Measurements from ENCODE around the gene POC1B. TPM values are rescaled to one million over a fixed set of nuclear protein-coding genes. Genes with fewer than 3 reads are reported as not detected.

The POC1B gene
- total and polyA plus RNA-seq, 2 donors (not counting 3 experiments of a cell fraction or from before 2014, with no cell fraction given): 7.1 to 18.2 TPM

GRCh38 chr12:89401433-89402058, 124.3 kb downstream of the POC1B start:
- TF ChIP-seq MYC (IDR thresholded peaks at IDR 0.05; ENCODE audit: low read depth, low read length) (no peak), CTCF (IDR thresholded peaks at IDR 0.05; ENCODE audit: extremely low read depth in 1 of 2, insufficient read depth in 1 of 2, low read depth in 1 of 2, low read length in 2 of 2) (no peak), POLR2AphosphoS5 (IDR thresholded peaks at IDR 0.05; ENCODE audit: insufficient read depth, low read depth, low read length) (no peak), JUN (IDR thresholded peaks at IDR 0.05; ENCODE audit: borderline replicate concordance, insufficient read depth, insufficient read length, low read depth) (no peak), GATA2 (IDR thresholded peaks at IDR 0.05; ENCODE audit: insufficient read depth, insufficient read length, low read depth, low read length) (no peak), EZH2 (IDR thresholded peaks at IDR 0.05; ENCODE audit: borderline replicate concordance, low read depth, low read length, severe bottlenecking) (no peak), POLR2A (IDR thresholded peaks at IDR 0.05; ENCODE audit: low read depth, low read length) (no peak), MAX (IDR thresholded peaks at IDR 0.05; ENCODE audit: insufficient read depth, insufficient read length) (no peak), FOS (IDR thresholded peaks at IDR 0.05; ENCODE audit: borderline replicate concordance, insufficient read depth, low read length) (no peak)
- Histone ChIP-seq H4K20me1 (replicated peaks; ENCODE audit: control insufficient read depth, extremely low read depth, insufficient read depth, low read length) (no peaks in the 10 kb centered on the region), H3K9me3 (replicated peaks; ENCODE audit: control insufficient read depth, insufficient read depth, low read length) (no peaks in the 10 kb centered on the region), H3K79me2 (ENCODE audit: control insufficient read depth, insufficient read depth, low read length) (no peaks in the 10 kb centered on the region), H3K27ac (ENCODE audit: insufficient read depth, low read depth, low read length) (no peak overlapping the region), H3K4me1 (ENCODE audit: control insufficient read depth, extremely low read depth, insufficient read depth, low read length) (peaks cover 4% of the 10 kb centered on the region), H3K4me3 (replicated peaks in 1 of 3; ENCODE audit: insufficient read depth in 1 of 3, low read depth in 1 of 3, low read length in 3 of 3) (no peak overlapping the region), H3K36me3 (ENCODE audit: control insufficient read depth in 2 of 2, extremely low read depth in 1 of 2, insufficient read depth in 2 of 2, low read length in 2 of 2) (no peaks in the 10 kb centered on the region), H3K4me2 (ENCODE audit: insufficient read depth, low read length) (no peak overlapping the region), H3K9me1 (replicated peaks; ENCODE audit: control insufficient read depth, extremely low read depth, insufficient read depth, low read length) (no peaks in the 10 kb centered on the region), H2AFZ (ENCODE audit: low read depth, low read length) (no peak overlapping the region), H3K27me3 (ENCODE audit: control insufficient read depth in 2 of 2, insufficient read depth in 2 of 2, low read length in 2 of 2) (no peaks in the 10 kb centered on the region), H3K9ac (replicated peaks; ENCODE audit: extremely low read depth, insufficient read depth, low read length) (no peak overlapping the region)
- ChIA-PET CTCF (no interaction called here), POLR2A (no interaction called here)
- FAIRE-seq: no peak
- no peak for DNase-seq (ENCODE audit: low read depth, low spot score)
- no TSS peak for BruUV-seq (replicated peaks)
- dilution Hi-C loops (cut with MboI; ENCODE audit: extremely low pct_ligation_motif_present, low sequenced_read_pairs): no loop called here
- intact Hi-C loops (cut with micrococcal nuclease): no loop called here

All from endothelial cell of umbilical vein (primary cell).